Measurements from ENCODE around the gene SUPT6H. TPM values are rescaled to one million over a fixed set of nuclear protein-coding genes. Genes with fewer than 3 reads are reported as not detected.

The SUPT6H gene
- polyA plus RNA-seq, 1 of the 3 experiments (the other 2 are of a cell fraction): 26.9 TPM

DNA sequence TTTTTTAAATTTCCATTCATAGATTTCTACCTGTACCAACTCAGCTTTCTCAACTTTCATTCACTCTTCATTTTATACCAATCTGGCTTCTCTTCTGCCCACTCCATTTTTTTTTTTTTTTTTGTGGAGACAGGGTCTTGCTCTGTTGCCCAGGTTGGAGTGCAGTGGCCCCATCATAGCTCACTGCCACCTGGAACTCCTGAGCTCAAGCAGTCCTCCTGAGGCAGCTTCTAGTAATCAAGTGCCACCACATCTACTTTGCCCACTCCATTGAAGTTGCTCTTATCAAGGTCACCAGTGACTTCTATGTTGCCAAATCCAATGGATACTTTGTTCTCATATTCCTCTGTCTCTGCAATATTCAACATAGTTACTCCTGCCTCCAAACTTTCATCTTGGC is 1.7 kb downstream of the SUPT6H start:
- Histone ChIP-seq H3K79me2 (ENCODE audit: insufficient read depth) (peaks cover 93% of the 10 kb centered on the region), H3K27ac (ENCODE audit: low read depth in 2 of 2, low read length in 1 of 2) (no peak overlapping the region), H3K4me2 (peak overlapping the region; percentile 78), H3K9me3 (no peaks in the 10 kb centered on the region), H4K20me1 (ENCODE audit: insufficient read depth) (peaks cover 42% of the 10 kb centered on the region), H3K9me2 (no peaks in the 10 kb centered on the region), H3F3A (replicated peaks; ENCODE audit: insufficient read depth) (peaks cover 6% of the 10 kb centered on the region), H3K9ac (peak overlapping the region; percentile 94; the same call in 1 of the 2 replicates), H3K27me3 (ENCODE audit: insufficient read depth) (no peaks in the 10 kb centered on the region), H3K4me1 (ENCODE audit: control insufficient read depth in 1 of 2, insufficient read depth in 2 of 2, low read depth in 1 of 2, low read length in 1 of 2) (peaks cover 7 to 16% of the 10 kb centered on the region in 2 experiments; a peak in 3 of 4 replicates), H2AFZ (ENCODE audit: low read depth) (no peak overlapping the region), H3K36me3 (replicated peaks in 1 of 2; ENCODE audit: control insufficient read depth in 1 of 2, insufficient read depth in 2 of 2, low read length in 1 of 2) (peaks cover 20% of the 10 kb centered on the region in 2 experiments), H3K4me3 (ENCODE audit: low read depth in 2 of 2, low read length in 1 of 2) (no peak overlapping the region)
- ChIA-PET POLR2A (no interaction called here), CTCF (interaction anchor here (1.3 to 4.1 kb wide), 3 partner anchors 15 to 63 kb away, joined by 3 to 50 read pairs (median 22); partner anchors contain the start of genes BLTP2 and TLCD1)
- no peak for DNase-seq
- TF ChIP-seq NFIC (IDR thresholded peaks at IDR 0.05; ENCODE audit: borderline replicate concordance): no peak
- TF ChIP-seq TCF12 (IDR thresholded peaks at IDR 0.05): no peak
- no peak for TF ChIP-seq PBX3 (IDR thresholded peaks at IDR 0.05)
- TF ChIP-seq ZBTB33 (IDR thresholded peaks at IDR 0.05; ENCODE audit: borderline replicate concordance, low read depth): no peak
- TF ChIP-seq EP300 (IDR thresholded peaks at IDR 0.05; ENCODE audit: borderline replicate concordance in 1 of 2, low read depth in 1 of 2, low read length in 1 of 2): no peak

GRCh38 chr17:28665994-28666393 is 4.0 kb downstream of the SUPT6H start:
- Histone ChIP-seq H3K4me1 (ENCODE audit: control insufficient read depth in 1 of 2, insufficient read depth in 2 of 2, low read depth in 1 of 2, low read length in 1 of 2) (peaks cover under 1 to 8% of the 10 kb centered on the region in 2 experiments; a peak in 2 of 4 replicates), H3K4me3 (ENCODE audit: low read depth in 2 of 2, low read length in 1 of 2) (no peak overlapping the region), H3K27me3 (ENCODE audit: insufficient read depth) (no peaks in the 10 kb centered on the region), H2AFZ (ENCODE audit: low read depth) (no peak overlapping the region), H3K79me2 (ENCODE audit: insufficient read depth) (peaks cover 95% of the 10 kb centered on the region), H3K9me2 (no peaks in the 10 kb centered on the region), H3K4me2 (no peak overlapping the region), H3K9ac (no peak overlapping the region), H4K20me1 (ENCODE audit: insufficient read depth) (peaks cover 53% of the 10 kb centered on the region), H3K27ac (ENCODE audit: low read depth in 2 of 2, low read length in 1 of 2) (no peak overlapping the region), H3F3A (replicated peaks; ENCODE audit: insufficient read depth) (peaks cover 4% of the 10 kb centered on the region), H3K36me3 (replicated peaks in 1 of 2; ENCODE audit: control insufficient read depth in 1 of 2, insufficient read depth in 2 of 2, low read length in 1 of 2) (peaks cover 26 to 28% of the 10 kb centered on the region in 2 experiments), H3K9me3 (no peaks in the 10 kb centered on the region)
- WGBS (ENCODE audit: low lambda C conversion rate): 98% methylated on average over 2 of the region's 2 CpGs
- no peak for DNase-seq
- ChIA-PET POLR2A (no interaction called here), CTCF (interaction anchor here (1.0 to 1.7 kb wide), 2 partner anchors 19 to 61 kb away, joined by 3 read pairs; no protein-coding TSS in a partner anchor)
- no peak for TF ChIP-seq GABPA (IDR thresholded peaks at IDR 0.05; ENCODE audit: low read depth)
- TF ChIP-seq, protein P1, sequence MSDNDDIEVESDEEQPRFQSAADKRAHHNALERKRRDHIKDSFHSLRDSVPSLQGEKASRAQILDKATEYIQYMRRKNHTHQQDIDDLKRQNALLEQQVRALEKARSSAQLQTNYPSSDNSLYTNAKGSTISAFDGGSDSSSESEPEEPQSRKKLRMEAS (IDR thresholded peaks at IDR 0.05; ENCODE audit: low read depth): no peak
- no peak for TF ChIP-seq FOXJ3 (CRISPR knock-in tag; IDR thresholded peaks at IDR 0.05)
- no peak for TF ChIP-seq RXRA (IDR thresholded peaks at IDR 0.05; ENCODE audit: borderline replicate concordance, low read depth)
- TF ChIP-seq FOSL2 (IDR thresholded peaks at IDR 0.05; ENCODE audit: borderline replicate concordance, low read depth): no peak
